ENCODE data around the gene ALG1. TPM values are rescaled to one million over a fixed set of nuclear protein-coding genes. Genes with fewer than 3 reads are reported as not detected.

The ALG1 gene, protein sequence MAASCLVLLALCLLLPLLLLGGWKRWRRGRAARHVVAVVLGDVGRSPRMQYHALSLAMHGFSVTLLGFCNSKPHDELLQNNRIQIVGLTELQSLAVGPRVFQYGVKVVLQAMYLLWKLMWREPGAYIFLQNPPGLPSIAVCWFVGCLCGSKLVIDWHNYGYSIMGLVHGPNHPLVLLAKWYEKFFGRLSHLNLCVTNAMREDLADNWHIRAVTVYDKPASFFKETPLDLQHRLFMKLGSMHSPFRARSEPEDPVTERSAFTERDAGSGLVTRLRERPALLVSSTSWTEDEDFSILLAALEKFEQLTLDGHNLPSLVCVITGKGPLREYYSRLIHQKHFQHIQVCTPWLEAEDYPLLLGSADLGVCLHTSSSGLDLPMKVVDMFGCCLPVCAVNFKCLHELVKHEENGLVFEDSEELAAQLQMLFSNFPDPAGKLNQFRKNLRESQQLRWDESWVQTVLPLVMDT
- total RNA-seq, result 18.7 and 22.5 TPM in 2 replicates

GRCh38 chr16:5071681-5072333 is at the start of gene ALG1:
ALG1 (plus strand) TSS chr16:5071843; CDS start chr16:5071850, 7 bp downstream.

DNA sequence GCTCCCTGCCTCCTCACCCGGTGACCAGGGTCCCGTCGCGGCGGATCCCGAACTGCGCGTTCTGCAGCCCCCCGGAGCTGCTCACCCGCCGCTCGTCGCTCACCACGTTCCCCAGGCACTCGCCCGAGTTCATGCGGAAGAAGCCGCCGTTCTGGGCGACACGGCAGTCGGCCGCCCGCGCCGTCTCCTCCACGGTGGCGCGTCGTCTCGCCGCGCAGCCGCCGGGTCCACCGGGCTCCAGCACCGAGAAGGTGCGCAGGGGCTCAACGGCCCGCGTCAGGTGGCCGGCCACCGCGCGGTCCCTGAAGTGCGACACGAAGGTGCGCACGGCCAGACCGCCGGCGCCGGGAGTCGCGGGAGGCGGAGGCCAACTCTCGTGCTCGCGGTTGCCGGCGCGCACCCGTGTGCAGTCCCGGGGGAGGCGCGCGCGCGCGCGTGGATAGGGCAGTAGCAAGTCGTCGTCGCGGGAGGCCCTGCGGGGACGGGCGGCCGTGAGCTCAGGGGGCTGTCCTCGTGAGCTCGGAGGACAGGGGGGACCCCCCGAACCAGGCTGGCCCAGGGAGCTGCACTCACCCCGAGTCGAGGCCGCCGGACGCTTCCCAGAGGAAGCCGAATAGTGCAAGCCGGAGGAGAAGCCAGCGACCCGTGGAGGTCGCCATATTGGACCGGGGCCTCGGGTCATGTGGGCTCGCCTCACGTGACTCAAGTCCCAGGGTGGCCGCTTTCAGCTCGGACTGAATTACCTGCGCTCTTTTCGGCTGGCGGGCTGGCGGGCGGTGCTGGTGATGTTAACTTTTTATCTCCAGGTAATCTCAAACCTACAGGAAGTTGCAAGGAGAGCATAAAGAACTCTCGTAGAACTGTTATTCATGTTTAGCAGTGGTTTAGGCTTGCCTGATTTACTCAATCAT is 38.1 kb upstream of the ALG1 start, which contains the start of gene NAGPA:
NAGPA (minus strand) TSS at position 680 of the 911 bp plus-strand sequence; CDS start at position 659, 21 bp downstream.

DNA sequence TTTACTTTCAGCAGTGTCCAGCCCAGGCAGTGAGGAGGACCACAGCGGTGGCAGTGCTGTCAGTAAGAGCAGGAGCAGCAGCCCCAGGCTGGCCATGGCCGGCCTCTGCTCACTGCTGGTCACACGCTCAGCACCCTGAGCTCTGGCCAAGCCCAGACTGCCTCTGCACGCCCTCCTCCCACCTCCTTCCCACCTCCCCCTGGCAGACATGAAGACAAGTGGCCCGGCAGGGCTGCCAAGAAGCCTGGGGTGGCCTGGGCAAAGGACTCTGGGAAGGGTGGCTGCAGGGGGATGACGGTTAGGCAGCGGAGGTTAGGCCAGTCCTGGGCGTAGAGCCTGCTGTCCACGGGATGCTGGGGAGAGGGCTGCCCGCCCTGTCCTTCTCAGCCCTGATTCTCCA is 5.8 kb upstream of the ALG1 start, which contains the start of gene C16orf89:
C16orf89 (minus strand) TSS at position 144 of the 400 bp plus-strand sequence; CDS start at position 96, 48 bp downstream.

GRCh38 chr16:5097470-5098220 is 26.0 kb downstream of the ALG1 start, which contains the start of gene EEF2KMT:
EEF2KMT (minus strand) TSS chr16:5097795; CDS start chr16:5097739, 56 bp downstream.

Other genes with a start within 250 kb of the ALG1 start
- 31.1 and 33.6 TPM in 2 replicates for gene GLYR1, start 224.6 kb upstream of the ALG1 start, total RNA-seq
- 28.9 and 31.5 TPM in 2 replicates for gene UBN1, start 224.4 kb upstream of the ALG1 start, total RNA-seq
- gene PPL, start 134.7 kb upstream of the ALG1 start, total RNA-seq, result 222 and 252 TPM in 2 replicates
- 0.07 and 0.09 TPM in 2 replicates for gene SEC14L5, start 113.5 kb upstream of the ALG1 start, total RNA-seq
- gene NAGPA, start 37.9 kb upstream of the ALG1 start, total RNA-seq, result 19.6 and 27.5 TPM in 2 replicates
- gene C16orf89, start 5.9 kb upstream of the ALG1 start, total RNA-seq, result not detected in 2 replicates
- gene EEF2KMT, start 26.0 kb downstream of the ALG1 start, total RNA-seq, result 15.1 and 15.4 TPM in 2 replicates